ENCODE results near the gene NIPSNAP2.
"Not testable (repeated sequence)": the region's sequence is repeated elsewhere in the genome, so short reads cannot be mapped to it uniquely, and the experiment has no call there.

The NIPSNAP2 gene

GRCh38 chr7:56040730-56041129 lies 76.3 kb downstream of the NIPSNAP2 start:
- FAIRE-seq (no peak), DNase-seq (ENCODE audit: extremely low spot score, insufficient read length, low read depth) (no peak)

- DNase-seq (ENCODE audit: extremely low spot score, insufficient read length, low read depth); FAIRE-seq: not testable (repeated sequence)
Measured at GRCh38 chr7:56045758-56046157, 81.4 kb downstream of the NIPSNAP2 start.

GRCh38 chr7:56046721-56047445 lies 82.5 kb downstream of the NIPSNAP2 start:
- FAIRE-seq (no peak), DNase-seq (ENCODE audit: extremely low spot score, insufficient read length, low read depth) (no peak)

GRCh38 chr7:56047446-56048116 lies 83.2 kb downstream of the NIPSNAP2 start:
- DNase-seq (ENCODE audit: extremely low spot score, insufficient read length, low read depth); FAIRE-seq: not testable (repeated sequence)

- no peak for FAIRE-seq
- no peak for DNase-seq (ENCODE audit: extremely low spot score, insufficient read length, low read depth)
Measured at GRCh38 chr7:56048245-56048644, 83.9 kb downstream of the NIPSNAP2 start.

DNA sequence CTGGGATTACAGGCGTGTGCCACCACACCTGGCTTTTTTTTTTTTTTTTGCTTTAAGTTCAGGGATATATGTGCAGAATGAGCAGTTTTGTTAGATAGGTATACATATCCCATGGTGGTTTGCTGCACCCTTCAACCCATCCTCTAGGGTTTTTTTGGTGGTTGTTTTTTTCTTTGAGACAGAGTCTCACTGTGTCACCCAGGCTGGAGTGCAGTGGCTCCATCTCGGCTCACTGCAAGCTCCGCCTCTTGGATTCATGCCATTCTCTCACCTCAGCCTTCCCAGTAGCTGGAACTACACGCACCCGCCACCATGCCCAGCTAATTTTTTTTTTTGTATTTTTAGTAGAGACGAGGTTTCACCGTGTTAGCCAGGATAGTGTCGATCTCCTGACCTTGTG lies 84.4 kb downstream of the NIPSNAP2 start:
- DNase-seq (ENCODE audit: extremely low spot score, insufficient read length, low read depth); FAIRE-seq: not testable (repeated sequence)

Data from GM18507 (cell line).